Activated CD4-positive, alpha-beta T cell treated with anti-CD3 and anti-CD28 coated beads, Interleukin-2, amount 50 U/mL, for 48 hours (primary cell): ENCODE results near the gene C1QTNF9.
"Not testable (repeated sequence)": the region's sequence is repeated elsewhere in the genome, so short reads cannot be mapped to it uniquely, and the experiment has no call there.

ENCODE experiments used
- DNase-seq, 2 experiments: peaks; one replicate each; pipeline ENCODE4 v3.0.0-alpha.2; 2020

The C1QTNF9 gene

GRCh38 chr13:24323036-24323738, 13.8 kb downstream of the C1QTNF9 start:
- no peak for DNase-seq

GRCh38 chr13:24323739-24324075, 14.3 kb downstream of the C1QTNF9 start:
- no peak for DNase-seq

GRCh38 chr13:24327598-24327997, 18.2 kb downstream of the C1QTNF9 start:
- not testable (repeated sequence) for DNase-seq

GRCh38 chr13:24328145-24328544, 18.8 kb downstream of the C1QTNF9 start:
- no peak for DNase-seq

- no peak for DNase-seq
Observed at GRCh38 chr13:24338721-24339120, 29.3 kb downstream of the C1QTNF9 start.

GRCh38 chr13:24339937-24340607, 30.7 kb downstream of the C1QTNF9 start:
- no peak for DNase-seq

GRCh38 chr13:24340608-24340955, 31.2 kb downstream of the C1QTNF9 start:
- DNase-seq, result no peak

GRCh38 chr13:24341439-24341838, 32.1 kb downstream of the C1QTNF9 start:
- DNase-seq, result no peak

- DNase-seq, result no peak
Observed at GRCh38 chr13:24348385-24348784, 39.0 kb downstream of the C1QTNF9 start.

GRCh38 chr13:24348797-24349515, 39.6 kb downstream of the C1QTNF9 start:
- DNase-seq, result no peak

- not testable (repeated sequence) for DNase-seq
Observed at GRCh38 chr13:24349778-24350664, 40.6 kb downstream of the C1QTNF9 start.

GRCh38 chr13:24351423-24351822, 42.0 kb downstream of the C1QTNF9 start:
- no peak for DNase-seq

GRCh38 chr13:24353736-24354135, 44.4 kb downstream of the C1QTNF9 start:
- DNase-seq, result no peak

- no peak for DNase-seq
Observed at GRCh38 chr13:24355103-24355502, 45.7 kb downstream of the C1QTNF9 start.

GRCh38 chr13:24356270-24356669, 46.9 kb downstream of the C1QTNF9 start:
- no peak for DNase-seq

- DNase-seq, result no peak
Observed at GRCh38 chr13:24356837-24357236, 47.5 kb downstream of the C1QTNF9 start.

- no peak for DNase-seq
Observed at GRCh38 chr13:24357756-24358155, 48.4 kb downstream of the C1QTNF9 start.

GRCh38 chr13:24358836-24359235, 49.5 kb downstream of the C1QTNF9 start:
- DNase-seq, result not testable (repeated sequence)

- not testable (repeated sequence) for DNase-seq
Observed at GRCh38 chr13:24359252-24359651, 49.9 kb downstream of the C1QTNF9 start.

- no peak for DNase-seq
Observed at GRCh38 chr13:24360106-24360505, 50.7 kb downstream of the C1QTNF9 start.

GRCh38 chr13:24361113-24361512, 51.7 kb downstream of the C1QTNF9 start:
- no peak for DNase-seq

- no peak for DNase-seq
Observed at GRCh38 chr13:24361852-24362366, 52.5 kb downstream of the C1QTNF9 start.

- no peak for DNase-seq
Observed at GRCh38 chr13:24362435-24362952, 53.1 kb downstream of the C1QTNF9 start.
